ENCODE data around the gene CADM3.

Gene CADM3

GRCh38 chr1:159187647-159188374 lies 16.4 kb downstream of the CADM3 start:
- DNase-seq (ENCODE audit: low read depth in 1 of 2, low spot score in 1 of 2) = no peak
- Histone ChIP-seq H3K27me3 (ENCODE audit: insufficient read depth, poor library complexity, severe bottlenecking) (peaks cover 42% of the 10 kb centered on the region), H3K4me3 (replicated peaks; ENCODE audit: insufficient read depth, low read length) (no peak overlapping the region), H3K27ac (replicated peaks) (no peak overlapping the region)
- TF ChIP-seq CTCF (IDR thresholded peaks at IDR 0.05; ENCODE audit: insufficient read depth, low read length) = no peak
- TF ChIP-seq GABPA (IDR thresholded peaks at IDR 0.05; ENCODE audit: low read depth) = no peak

- TF ChIP-seq REST (IDR thresholded peaks at IDR 0.05; ENCODE audit: insufficient replicate concordance, low read depth) (no peak), SPI1 (IDR thresholded peaks at IDR 0.05; ENCODE audit: borderline replicate concordance, low read depth) (no peak), CTCF (IDR thresholded peaks at IDR 0.05; ENCODE audit: insufficient read depth, low read length) (no peak), POLR2AphosphoS5 (IDR thresholded peaks at IDR 0.05; ENCODE audit: low read depth) (no peak), GABPA (IDR thresholded peaks at IDR 0.05; ENCODE audit: low read depth) (no peak)
- DNase-seq (ENCODE audit: low read depth in 1 of 2, low spot score in 1 of 2) = no peak
- peaks cover 39% of the 10 kb centered on the region for H3K27me3 ChIP-seq (ENCODE audit: insufficient read depth, poor library complexity, severe bottlenecking)
- no peak overlapping the region for H3K27ac ChIP-seq (replicated peaks)
- no peak overlapping the region for H3K4me3 ChIP-seq (replicated peaks; ENCODE audit: insufficient read depth, low read length)
Observed at GRCh38 chr1:159188375-159188788, 17.0 kb downstream of the CADM3 start.

GRCh38 chr1:159190441-159190840 lies 19.0 kb downstream of the CADM3 start:
- TF ChIP-seq SPI1 (IDR thresholded peaks at IDR 0.05; ENCODE audit: borderline replicate concordance, low read depth) (no peak), REST (IDR thresholded peaks at IDR 0.05; ENCODE audit: insufficient replicate concordance, low read depth) (no peak), GABPA (IDR thresholded peaks at IDR 0.05; ENCODE audit: low read depth) (no peak), POLR2AphosphoS5 (IDR thresholded peaks at IDR 0.05; ENCODE audit: low read depth) (no peak), CTCF (IDR thresholded peaks at IDR 0.05; ENCODE audit: insufficient read depth, low read length) (no peak)
- H3K4me3 ChIP-seq (replicated peaks; ENCODE audit: insufficient read depth, low read length) = no peak overlapping the region
- peaks cover 29% of the 10 kb centered on the region for H3K27me3 ChIP-seq (ENCODE audit: insufficient read depth, poor library complexity, severe bottlenecking)
- no peak overlapping the region for H3K27ac ChIP-seq (replicated peaks)
- DNase-seq (ENCODE audit: low read depth in 1 of 2, low spot score in 1 of 2) = no peak

- DNase-seq (ENCODE audit: low read depth in 1 of 2, low spot score in 1 of 2) = no peak
- peaks cover 7% of the 10 kb centered on the region for H3K27me3 ChIP-seq (ENCODE audit: insufficient read depth, poor library complexity, severe bottlenecking)
Observed at GRCh38 chr1:159196543-159196942, 25.1 kb downstream of the CADM3 start.

More at GRCh38 chr1:159196543-159196942, 25.1 kb downstream of the CADM3 start:
- Histone ChIP-seq H3K4me3 (replicated peaks; ENCODE audit: insufficient read depth, low read length) (no peak overlapping the region), H3K27ac (replicated peaks) (no peak overlapping the region)
- peak; percentile 9 for TF ChIP-seq CTCF (IDR thresholded peaks at IDR 0.05; ENCODE audit: insufficient read depth, low read length)
- no peak for TF ChIP-seq SPI1 (IDR thresholded peaks at IDR 0.05; ENCODE audit: borderline replicate concordance, low read depth)
- no peak for TF ChIP-seq REST (IDR thresholded peaks at IDR 0.05; ENCODE audit: insufficient replicate concordance, low read depth)

Data from HL-60 (cell line).